Spleen (tissue), 7 donors: ENCODE data around the gene RBM39.

Experiments used
- POLR2A ChIP-seq, 3 donors: fragments of 450-650 bp; IDR thresholded peaks; one replicate each; pipeline ENCODE4 v1.5.1; 2017; ENCODE audit warnings: antibody characterized with exemption in 3 of 3, mild to moderate bottlenecking in 1 of 3
- POLR2AphosphoS5 ChIP-seq, 3 donors: sonication (generic); formaldehyde crosslinking; IDR thresholded peaks; one replicate each; pipeline ENCODE4 v1.5.1; 2017; ENCODE audit warnings: antibody characterized with exemption in 3 of 3
- TF ChIP-seq, protein P1 (sequence below), 11 experiments: fragments of 200-600 bp in 7 of 11; fragments of 450-650 bp in 4 of 11; sonication (generic) in 4 of 11; IDR thresholded peaks in 8 of 11; conservative IDR thresholded peaks in 3 of 11; 1 replicate in 7 of 11; 2 replicates in 4 of 11; pipeline versions ENCODE4 v1.4.0 to v1.8.0; 2016 to 2021; ENCODE audit warnings: antibody characterized with exemption in 11 of 11, inconsistent platforms in 4 of 11, mild to moderate bottlenecking in 1 of 11
- donor health status: DM: no; HTN: no; CAD: no; lungs with moderate emphysema.
- donor health status: DM: no; HTN: no; CAD: no.
- donor health status: DM: no; HTN: no; CAD: no.

DNA sequence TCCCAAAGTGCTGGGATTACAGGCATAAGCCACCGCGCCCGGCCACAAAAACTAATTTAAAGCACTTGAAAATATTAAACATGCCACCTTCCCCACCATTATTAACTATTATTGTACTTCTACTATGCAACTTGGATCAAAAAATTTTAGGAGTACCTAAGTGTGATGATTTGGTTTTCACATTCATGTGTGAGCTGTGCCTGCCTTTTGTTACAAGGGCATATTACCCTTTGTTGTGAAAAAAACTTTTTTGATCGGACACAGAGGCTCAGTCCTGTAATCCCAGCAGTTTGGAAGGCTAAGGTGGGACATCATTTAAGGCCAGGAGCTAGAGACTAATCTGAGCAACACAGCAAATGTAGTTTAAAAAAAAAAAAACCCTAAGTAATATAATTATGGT is 25.7 kb downstream of the RBM39 start:
- TF ChIP-seq, protein P1, sequence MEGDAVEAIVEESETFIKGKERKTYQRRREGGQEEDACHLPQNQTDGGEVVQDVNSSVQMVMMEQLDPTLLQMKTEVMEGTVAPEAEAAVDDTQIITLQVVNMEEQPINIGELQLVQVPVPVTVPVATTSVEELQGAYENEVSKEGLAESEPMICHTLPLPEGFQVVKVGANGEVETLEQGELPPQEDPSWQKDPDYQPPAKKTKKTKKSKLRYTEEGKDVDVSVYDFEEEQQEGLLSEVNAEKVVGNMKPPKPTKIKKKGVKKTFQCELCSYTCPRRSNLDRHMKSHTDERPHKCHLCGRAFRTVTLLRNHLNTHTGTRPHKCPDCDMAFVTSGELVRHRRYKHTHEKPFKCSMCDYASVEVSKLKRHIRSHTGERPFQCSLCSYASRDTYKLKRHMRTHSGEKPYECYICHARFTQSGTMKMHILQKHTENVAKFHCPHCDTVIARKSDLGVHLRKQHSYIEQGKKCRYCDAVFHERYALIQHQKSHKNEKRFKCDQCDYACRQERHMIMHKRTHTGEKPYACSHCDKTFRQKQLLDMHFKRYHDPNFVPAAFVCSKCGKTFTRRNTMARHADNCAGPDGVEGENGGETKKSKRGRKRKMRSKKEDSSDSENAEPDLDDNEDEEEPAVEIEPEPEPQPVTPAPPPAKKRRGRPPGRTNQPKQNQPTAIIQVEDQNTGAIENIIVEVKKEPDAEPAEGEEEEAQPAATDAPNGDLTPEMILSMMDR (IDR thresholded peaks at IDR 0.05 in 8 of 11, conservative IDR thresholded peaks at IDR 0.05 in 3 of 11): no peak
- no peak for TF ChIP-seq POLR2AphosphoS5 (IDR thresholded peaks at IDR 0.05)
- TF ChIP-seq POLR2A (IDR thresholded peaks at IDR 0.05): no peak
